HL-60 (cell line): ENCODE results near the gene KIF1B.

Source experiments
- DNase-seq, 2 experiments: peaks; one replicate each; pipeline ENCODE4 v3.0.0-alpha.2; 2010 to 2020; ENCODE audit warnings: low read depth in 1 of 2, low spot score in 1 of 2
- H3K27ac ChIP-seq: fragments of 250-450 bp; sonication (Bioruptor Pico); replicated peaks from 2 replicates; pipeline ENCODE4 v1.5.1; 2020; ENCODE audit warnings: mild to moderate bottlenecking, moderate library complexity
- H3K27me3 ChIP-seq: fragments of 250-450 bp; sonication (Bioruptor Pico); 2 replicates; pipeline ENCODE4 v1.5.1; 2021; ENCODE audit warnings: mild to moderate bottlenecking, moderate library complexity; ENCODE audit not compliant: insufficient read depth, poor library complexity, severe bottlenecking
- H3K4me3 ChIP-seq: replicated peaks from 2 replicates; pipeline ENCODE4 v1.5.1; 2011; ENCODE audit warnings: mild to moderate bottlenecking, control low read depth, low read length; ENCODE audit not compliant: insufficient read depth
- CTCF ChIP-seq: IDR thresholded peaks from one replicate; pipeline ENCODE4 v1.5.1; 2011; ENCODE audit warnings: low read length, control low read depth, inconsistent platforms; ENCODE audit not compliant: insufficient read depth
- GABPA ChIP-seq: IDR thresholded peaks from 2 replicates; pipeline ENCODE4 v1.6.1; 2012; ENCODE audit warnings: low read depth
- POLR2AphosphoS5 ChIP-seq: IDR thresholded peaks from 2 replicates; pipeline ENCODE4 v1.6.1; 2012; ENCODE audit warnings: low read depth
- REST ChIP-seq: IDR thresholded peaks from 2 replicates; pipeline ENCODE4 v1.6.1; 2012; ENCODE audit warnings: low read depth; ENCODE audit not compliant: insufficient replicate concordance
- SPI1 ChIP-seq: IDR thresholded peaks from 2 replicates; pipeline ENCODE4 v1.6.1; 2012; ENCODE audit warnings: low read depth, mild to moderate bottlenecking, borderline replicate concordance

KIF1B gene

GRCh38 chr1:10388387-10388715 is 178.0 kb downstream of the KIF1B start:
- DNase-seq: no peak
- peak overlapping the region; percentile 80 for H3K27ac ChIP-seq

GRCh38 chr1:10389271-10389973 is 179.1 kb downstream of the KIF1B start:
- no peaks in the 10 kb centered on the region for H3K27me3 ChIP-seq
- peak overlapping the region; percentile 80 for H3K27ac ChIP-seq
- H3K4me3 ChIP-seq: no peak overlapping the region
- no peak for TF ChIP-seq REST
- TF ChIP-seq GABPA: no peak
- no peak for TF ChIP-seq CTCF
- TF ChIP-seq POLR2AphosphoS5: no peak
- DNase-seq: peak in 1 of 2 experiments; percentile 80

More at GRCh38 chr1:10388387-10388715, 178.0 kb downstream of the KIF1B start:
- Histone ChIP-seq H3K27me3 (no peaks in the 10 kb centered on the region), H3K4me3 (no peak overlapping the region)
- no peak for TF ChIP-seq SPI1
- TF ChIP-seq CTCF: no peak
- TF ChIP-seq POLR2AphosphoS5: no peak
- TF ChIP-seq REST: no peak
- TF ChIP-seq GABPA: no peak

GRCh38 chr1:10396870-10397269 is 186.5 kb downstream of the KIF1B start:
- H3K27me3 ChIP-seq: no peaks in the 10 kb centered on the region
- no peak for TF ChIP-seq REST
- TF ChIP-seq CTCF: no peak
- TF ChIP-seq GABPA: no peak
- no peak for TF ChIP-seq POLR2AphosphoS5
- no peak for TF ChIP-seq SPI1
- no peak overlapping the region for H3K4me3 ChIP-seq
- no peak for DNase-seq
- no peak overlapping the region for H3K27ac ChIP-seq
